Effector memory CD8-positive, alpha-beta T cell (primary cell): ENCODE data around the gene SLCO3A1.
"Not testable (repeated sequence)": the region's sequence is repeated elsewhere in the genome, so short reads cannot be mapped to it uniquely, and the experiment has no call there.

Experiments
- ATAC-seq: fragments of 150-1000 bp; cut with Tn5 transposase; replicated peaks from 2 replicates; pipeline ENCODE4 v1.10.0; 2021; ENCODE audit warnings: mild to moderate bottlenecking, moderate library complexity
- DNase-seq, 3 experiments: peaks; one replicate each; pipeline ENCODE4 v3.0.0; 2021
- H3K27ac Mint-ChIP-seq, 2 donors: one replicate each; pipeline ENCODE4 v1.8.0; 2022; ENCODE audit warnings: mild to moderate bottlenecking in 2 of 2, mixed read lengths in 2 of 2, moderate library complexity in 2 of 2
- H3K27me3 Mint-ChIP-seq, 2 donors: one replicate each; pipeline ENCODE4 v1.8.0; 2022; ENCODE audit warnings: mixed read lengths in 2 of 2
- H3K36me3 Mint-ChIP-seq: one replicate; pipeline ENCODE4 v1.8.0; 2022; ENCODE audit warnings: mild to moderate bottlenecking, moderate library complexity, mixed read lengths; ENCODE audit not compliant: insufficient read depth
- H3K4me1 Mint-ChIP-seq, 2 donors: one replicate each; pipeline ENCODE4 v1.8.0; 2022; ENCODE audit warnings: low read depth in 2 of 2, mixed read lengths in 2 of 2
- H3K4me3 Mint-ChIP-seq, 2 donors: one replicate each; pipeline ENCODE4 v1.8.0; 2022; ENCODE audit warnings: mild to moderate bottlenecking in 2 of 2, mixed read lengths in 2 of 2, moderate library complexity in 2 of 2
- H3K9me3 Mint-ChIP-seq, 2 donors: one replicate each; pipeline ENCODE4 v1.8.0; 2022; ENCODE audit warnings: mixed read lengths in 2 of 2

SLCO3A1 gene

DNA sequence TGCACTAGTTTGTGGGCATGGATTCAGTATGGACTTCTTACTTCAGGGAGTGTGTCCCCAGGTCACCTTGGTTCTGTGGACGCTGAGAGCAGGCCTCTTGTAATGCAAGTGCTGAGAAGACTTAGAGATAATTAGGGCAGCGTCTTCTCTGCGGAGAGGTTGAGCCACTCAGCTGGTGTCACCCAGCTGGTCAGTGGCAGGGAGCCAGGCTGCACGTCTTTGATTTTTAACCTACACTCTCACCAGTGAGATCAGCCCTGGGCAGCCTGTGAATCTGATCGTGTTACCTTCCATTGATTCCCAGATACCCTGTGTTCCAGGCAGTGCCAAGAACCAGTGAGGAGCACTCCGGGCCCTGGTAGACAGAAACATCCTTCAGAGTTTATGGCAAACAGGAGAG is 92.6 kb downstream of the SLCO3A1 start:
- no peak for DNase-seq
- Mint-ChIP-seq H3K4me3 (no peak overlapping the region), H3K36me3 (no peaks in the 10 kb centered on the region), H3K27ac (peak overlapping the region in 1 of 2 donors; percentile 38), H3K27me3 (no peaks in the 10 kb centered on the region), H3K4me1 (peaks cover 68 to 72% of the 10 kb centered on the region in 2 donors), H3K9me3 (no peaks in the 10 kb centered on the region)
- no peak for ATAC-seq

DNA sequence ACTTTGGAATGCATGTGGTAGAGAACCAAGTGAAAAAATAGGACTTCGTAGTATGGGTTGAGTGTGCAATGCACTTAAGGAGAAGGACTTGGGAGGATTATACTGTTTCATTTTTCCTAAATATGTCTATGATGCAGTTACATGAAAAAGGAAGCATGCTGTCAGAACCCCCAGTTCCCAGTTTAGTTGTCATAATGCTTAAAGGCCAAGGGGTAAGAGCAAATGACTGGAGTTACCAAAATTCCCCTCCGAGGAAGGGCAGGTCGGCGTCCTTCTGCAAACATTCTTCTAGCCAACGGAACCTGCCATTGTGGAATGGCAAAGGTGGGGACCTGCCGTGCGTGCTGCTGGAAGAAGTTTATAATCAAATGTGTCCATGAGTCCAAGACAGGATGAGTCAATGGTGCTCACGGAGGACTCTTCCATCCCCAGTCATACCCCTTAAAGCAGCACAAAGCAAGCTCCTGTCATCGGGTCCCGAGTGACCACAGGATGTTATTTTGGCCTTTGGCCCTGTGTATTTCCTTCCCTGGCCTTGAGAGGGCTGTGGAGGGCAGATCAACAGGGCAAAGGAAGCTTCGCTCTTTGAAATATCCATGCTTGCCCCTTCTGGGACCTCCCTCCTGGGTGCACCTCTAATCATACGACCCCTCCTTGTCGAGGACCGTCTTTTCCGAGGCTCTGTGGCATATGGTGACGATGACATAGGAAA is 93.2 kb downstream of the SLCO3A1 start:
- H3K27ac Mint-ChIP-seq: peak overlapping the region in 1 of 2 donors; percentile 38
- no peaks in the 10 kb centered on the region for H3K9me3 Mint-ChIP-seq
- H3K27me3 Mint-ChIP-seq: no peaks in the 10 kb centered on the region
- DNase-seq: no peak
- H3K4me3 Mint-ChIP-seq: peak overlapping the region in 1 of 2 donors; percentile 26
- no peaks in the 10 kb centered on the region for H3K36me3 Mint-ChIP-seq
- no peak for ATAC-seq
- peaks cover 66 to 76% of the 10 kb centered on the region in 2 donors for H3K4me1 Mint-ChIP-seq

DNA sequence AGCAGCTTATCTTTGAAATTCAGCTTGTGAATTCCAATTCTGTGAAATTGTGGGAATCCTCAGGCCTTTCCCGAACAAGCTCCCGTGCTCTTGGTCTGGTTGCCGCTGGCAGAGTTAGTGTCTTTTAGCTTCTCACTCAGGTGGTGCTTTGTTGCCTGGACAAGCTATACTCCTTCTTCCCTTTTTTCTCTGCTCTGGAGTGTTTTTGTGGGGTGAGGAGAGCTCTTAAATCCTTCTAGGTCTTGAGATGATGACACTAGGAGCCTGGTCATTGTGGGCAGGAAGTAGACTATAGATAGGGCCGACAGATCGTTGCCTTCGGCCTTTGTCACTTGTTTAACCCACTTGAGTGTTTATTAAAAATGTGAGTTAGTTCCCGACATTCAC is 93.8 kb downstream of the SLCO3A1 start:
- no peaks in the 10 kb centered on the region for H3K27me3 Mint-ChIP-seq
- ATAC-seq (no peak), DNase-seq (no peak)
- H3K27ac Mint-ChIP-seq: no peak overlapping the region
- H3K36me3 Mint-ChIP-seq: no peaks in the 10 kb centered on the region
- peaks cover 67 to 75% of the 10 kb centered on the region in 2 donors for H3K4me1 Mint-ChIP-seq
- no peaks in the 10 kb centered on the region for H3K9me3 Mint-ChIP-seq
- peak overlapping the region in 1 of 2 donors; percentile 26 for H3K4me3 Mint-ChIP-seq

- ATAC-seq (no peak), DNase-seq (no peak)
- H3K36me3 Mint-ChIP-seq: no peaks in the 10 kb centered on the region
- peaks cover 65 to 75% of the 10 kb centered on the region in 2 donors for H3K4me1 Mint-ChIP-seq
- no peak overlapping the region for H3K4me3 Mint-ChIP-seq
- H3K27ac Mint-ChIP-seq: no peak overlapping the region
- H3K9me3 Mint-ChIP-seq: no peaks in the 10 kb centered on the region
- H3K27me3 Mint-ChIP-seq: no peaks in the 10 kb centered on the region
Measured at GRCh38 chr15:91947683-91948608, 94.4 kb downstream of the SLCO3A1 start.

DNA sequence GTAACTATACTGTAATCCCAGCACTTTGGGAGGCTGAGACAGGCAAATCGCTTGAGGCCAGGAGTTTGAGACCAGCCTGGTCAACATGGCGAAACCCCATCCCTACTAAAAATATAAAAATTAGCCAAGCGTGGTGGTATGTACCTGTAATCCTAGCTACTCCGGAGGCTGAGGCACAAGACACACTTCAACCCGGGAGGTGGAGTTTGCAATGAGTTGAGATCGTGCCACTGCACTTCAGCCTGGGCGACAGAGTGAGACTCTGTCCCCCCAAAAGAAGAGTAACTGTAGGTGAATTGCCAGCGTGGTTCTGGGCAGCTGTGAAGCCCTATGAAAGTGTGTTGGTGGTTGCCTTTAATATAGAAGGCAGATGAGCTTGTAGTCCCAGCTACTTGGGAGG is 95.9 kb downstream of the SLCO3A1 start:
- peak overlapping the region in 1 of 2 donors; percentile 14 for H3K4me3 Mint-ChIP-seq
- no peaks in the 10 kb centered on the region for H3K9me3 Mint-ChIP-seq
- peak overlapping the region in 1 of 2 donors; percentile 84 for H3K27ac Mint-ChIP-seq
- peaks cover 69 to 84% of the 10 kb centered on the region in 2 donors for H3K4me1 Mint-ChIP-seq
- ATAC-seq (no peak), DNase-seq (no peak)
- no peaks in the 10 kb centered on the region for H3K27me3 Mint-ChIP-seq
- H3K36me3 Mint-ChIP-seq: no peaks in the 10 kb centered on the region

- DNase-seq (no peak), ATAC-seq (no peak)
- no peaks in the 10 kb centered on the region for H3K36me3 Mint-ChIP-seq
- peaks cover 74 to 91% of the 10 kb centered on the region in 2 donors for H3K4me1 Mint-ChIP-seq
- H3K9me3 Mint-ChIP-seq: no peaks in the 10 kb centered on the region
- peak overlapping the region in 1 of 2 donors; percentile 84 for H3K27ac Mint-ChIP-seq
- H3K27me3 Mint-ChIP-seq: no peaks in the 10 kb centered on the region
- H3K4me3 Mint-ChIP-seq: no peak overlapping the region
Measured at GRCh38 chr15:91950054-91950453, 96.5 kb downstream of the SLCO3A1 start.

GRCh38 chr15:91950631-91951329 is 97.3 kb downstream of the SLCO3A1 start:
- ATAC-seq (no peak), DNase-seq (no peak)
- Mint-ChIP-seq H3K27me3 (no peaks in the 10 kb centered on the region), H3K36me3 (no peaks in the 10 kb centered on the region), H3K4me3 (no peak overlapping the region), H3K9me3 (no peaks in the 10 kb centered on the region), H3K4me1 (peaks cover 75 to 93% of the 10 kb centered on the region in 2 donors), H3K27ac (peak overlapping the region; percentile 13 to 36)

DNA sequence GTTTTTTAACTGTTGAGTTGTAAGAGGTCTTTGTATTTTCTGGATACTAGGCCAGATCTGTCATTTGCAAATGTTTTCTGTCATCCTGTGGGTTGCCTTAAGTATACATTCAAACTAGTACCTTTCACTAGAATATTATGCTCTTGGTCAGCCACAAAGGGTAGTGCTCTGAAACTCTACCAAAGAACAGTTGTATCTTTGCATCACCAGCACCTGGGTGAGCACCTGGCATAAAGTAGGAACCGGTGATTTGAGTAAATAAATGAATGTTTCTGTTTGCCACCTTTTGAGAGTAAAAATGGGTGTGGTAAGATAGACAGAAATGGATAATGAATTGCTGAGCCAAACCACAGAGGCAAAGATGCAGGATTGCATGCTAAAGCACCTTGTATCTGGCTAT is 98.7 kb downstream of the SLCO3A1 start:
- Mint-ChIP-seq H3K4me3 (no peak overlapping the region), H3K4me1 (peaks cover 65 to 90% of the 10 kb centered on the region in 2 donors), H3K27me3 (no peaks in the 10 kb centered on the region), H3K9me3 (no peaks in the 10 kb centered on the region), H3K27ac (peak overlapping the region in 1 of 2 donors; percentile 68), H3K36me3 (no peaks in the 10 kb centered on the region)
- ATAC-seq: no peak
- no peak for DNase-seq

- Mint-ChIP-seq H3K4me1 (peaks cover 55 to 87% of the 10 kb centered on the region in 2 donors), H3K27ac (peak overlapping the region; percentile 68 to 87), H3K27me3 (no peaks in the 10 kb centered on the region), H3K4me3 (peak overlapping the region; percentile 37 to 46), H3K36me3 (no peaks in the 10 kb centered on the region), H3K9me3 (no peaks in the 10 kb centered on the region)
- DNase-seq (no peak), ATAC-seq (peak; percentile 10)
Measured at GRCh38 chr15:91953432-91953831, 99.9 kb downstream of the SLCO3A1 start.

GRCh38 chr15:91954292-91954691 is 100.8 kb downstream of the SLCO3A1 start:
- Mint-ChIP-seq H3K9me3 (no peaks in the 10 kb centered on the region), H3K4me1 (peaks cover 49 to 89% of the 10 kb centered on the region in 2 donors), H3K27me3 (no peaks in the 10 kb centered on the region), H3K27ac (peak overlapping the region; percentile 44 to 68), H3K4me3 (peak overlapping the region; percentile 31 to 35), H3K36me3 (no peaks in the 10 kb centered on the region)
- DNase-seq: no peak
- no peak for ATAC-seq

DNA sequence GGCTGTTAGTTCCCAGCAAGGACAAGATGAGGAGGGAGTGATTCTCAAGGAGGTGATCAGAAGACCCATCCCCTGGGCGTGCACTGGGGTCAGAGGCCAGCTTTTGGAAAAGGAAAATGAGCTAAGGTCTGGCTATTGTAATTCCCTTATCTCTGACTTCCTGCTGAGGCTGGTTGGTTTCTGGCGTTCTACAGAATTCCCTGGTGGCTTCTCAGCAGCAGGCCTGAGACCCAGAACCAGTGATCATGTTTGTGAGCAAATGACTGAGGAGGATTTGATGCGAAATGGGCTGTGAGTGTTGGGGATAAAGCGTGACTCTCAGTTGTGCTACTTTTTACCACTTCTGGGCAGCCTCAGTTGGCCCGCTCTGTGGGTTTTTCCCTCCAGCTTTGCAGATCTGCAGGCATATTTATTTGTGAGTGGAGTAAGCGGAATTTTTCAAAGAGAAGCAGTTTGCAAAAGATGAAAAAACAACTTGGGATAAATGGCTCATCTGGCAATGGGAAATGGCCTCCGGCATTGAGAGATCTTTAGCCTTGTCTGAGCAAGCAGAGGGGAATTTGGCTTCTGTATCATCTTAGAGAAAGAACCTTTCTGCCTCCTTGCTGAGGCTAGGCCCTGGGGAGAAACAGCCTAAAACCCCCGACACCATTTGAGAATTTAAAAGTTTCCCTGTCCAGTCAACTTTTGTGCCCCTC is 102.7 kb downstream of the SLCO3A1 start:
- Mint-ChIP-seq H3K27me3 (no peaks in the 10 kb centered on the region), H3K9me3 (no peaks in the 10 kb centered on the region), H3K36me3 (no peaks in the 10 kb centered on the region), H3K4me3 (no peak overlapping the region), H3K4me1 (peaks cover 36 to 74% of the 10 kb centered on the region in 2 donors), H3K27ac (peak overlapping the region; percentile 68 to 77)
- DNase-seq (no peak), ATAC-seq (no peak)

DNA sequence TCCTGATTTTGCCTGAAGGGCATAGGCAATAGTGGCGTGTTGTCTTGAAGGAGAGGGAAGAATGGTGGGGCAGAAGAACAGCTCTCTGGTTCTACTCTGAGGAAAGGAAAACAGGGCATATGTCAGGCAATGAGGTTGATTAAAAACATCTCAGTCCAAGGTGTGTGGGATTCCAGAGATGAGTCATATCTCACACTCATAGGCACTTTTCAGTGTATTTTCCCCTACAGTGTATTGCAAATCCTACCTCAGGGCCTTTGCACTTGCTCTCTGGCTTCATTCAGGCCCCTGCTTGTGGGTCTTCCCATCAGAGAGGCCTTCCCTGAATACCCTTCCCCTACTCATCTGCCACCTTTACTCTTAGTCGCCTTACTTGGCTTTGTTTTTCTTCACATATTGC is 107.8 kb downstream of the SLCO3A1 start:
- Mint-ChIP-seq H3K27me3 (no peaks in the 10 kb centered on the region), H3K4me3 (no peak overlapping the region), H3K36me3 (no peaks in the 10 kb centered on the region), H3K4me1 (peaks cover 33 to 53% of the 10 kb centered on the region in 2 donors), H3K9me3 (peaks cover 0 to 2% of the 10 kb centered on the region in 2 donors), H3K27ac (no peak overlapping the region)
- no peak for DNase-seq
- ATAC-seq: no peak

- ATAC-seq, H3K36me3 Mint-ChIP-seq, H3K9me3 Mint-ChIP-seq, H3K27ac Mint-ChIP-seq, H3K4me3 Mint-ChIP-seq, DNase-seq, H3K27me3 Mint-ChIP-seq: not testable (repeated sequence)
- peaks cover 43 to 53% of the 10 kb centered on the region in 2 donors for H3K4me1 Mint-ChIP-seq
Measured at GRCh38 chr15:91963747-91964146, 110.2 kb downstream of the SLCO3A1 start.
